Measurements from ENCODE around the gene THAP7. TPM values are rescaled to one million over a fixed set of nuclear protein-coding genes. Genes with fewer than 3 reads are reported as not detected.

Gene THAP7
- total RNA-seq, 1 donor from 2014 or later = 25.9 TPM

DNA sequence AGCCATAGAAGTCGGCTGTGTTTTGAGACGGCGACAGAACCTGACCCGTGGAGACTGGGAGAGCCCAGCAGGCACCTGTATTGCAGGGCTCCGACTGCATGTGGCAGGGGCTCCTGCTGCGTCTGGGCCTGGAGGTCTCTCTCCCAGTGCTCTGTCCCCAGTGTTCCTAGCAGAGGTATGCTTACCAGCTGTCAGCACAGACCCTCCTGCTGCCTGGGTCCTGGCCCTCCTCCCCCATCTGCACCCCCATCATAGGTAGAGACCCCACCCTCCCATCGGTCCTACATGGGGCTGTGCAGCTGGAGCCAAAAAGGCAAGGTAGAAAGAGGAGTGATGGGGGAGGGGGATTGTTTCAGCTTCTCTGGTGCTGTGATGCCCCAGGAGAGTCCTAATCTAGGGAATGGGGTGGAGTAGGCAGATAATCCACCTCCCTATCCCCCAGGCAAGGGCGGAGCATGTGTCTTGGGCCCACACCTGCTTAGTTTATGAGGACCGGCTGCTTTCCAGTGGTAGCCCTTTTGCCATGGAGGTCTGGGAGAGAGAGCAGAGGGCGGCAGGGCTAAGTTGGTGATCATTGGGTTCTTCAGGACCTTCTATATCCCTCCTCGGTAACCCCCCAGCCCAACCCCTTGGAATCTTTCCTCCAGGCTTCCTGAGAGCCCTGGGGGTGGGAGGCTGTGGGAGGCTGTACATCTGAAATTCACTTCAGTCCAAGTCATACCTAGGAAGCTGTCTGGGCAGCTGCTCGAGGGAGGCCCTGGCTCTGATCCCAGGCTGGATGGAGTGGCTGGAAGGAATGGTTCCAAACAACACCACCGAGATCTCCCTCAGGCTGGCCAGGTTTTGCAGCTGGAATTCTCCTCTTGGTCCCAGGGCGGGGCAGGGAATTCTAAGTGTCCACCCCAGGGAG lies 25.1 kb upstream of the THAP7 start:
- H3K27ac Mint-ChIP-seq = no peak overlapping the region
- peaks cover 10% of the 10 kb centered on the region for H3K4me1 Mint-ChIP-seq (ENCODE audit: low read depth)
- H3K27me3 Mint-ChIP-seq (ENCODE audit: low read depth) = peaks cover 10% of the 10 kb centered on the region
- no peaks in the 10 kb centered on the region for H3K9me3 Mint-ChIP-seq
- no peaks in the 10 kb centered on the region for H3K36me3 Mint-ChIP-seq (ENCODE audit: low read depth)
- DNase-seq (ENCODE audit: low spot score) = no peak
- H3K4me3 Mint-ChIP-seq (ENCODE audit: low read depth) = no peak overlapping the region
- intact Hi-C loops (cut with micrococcal nuclease) = no loop called here

DNA sequence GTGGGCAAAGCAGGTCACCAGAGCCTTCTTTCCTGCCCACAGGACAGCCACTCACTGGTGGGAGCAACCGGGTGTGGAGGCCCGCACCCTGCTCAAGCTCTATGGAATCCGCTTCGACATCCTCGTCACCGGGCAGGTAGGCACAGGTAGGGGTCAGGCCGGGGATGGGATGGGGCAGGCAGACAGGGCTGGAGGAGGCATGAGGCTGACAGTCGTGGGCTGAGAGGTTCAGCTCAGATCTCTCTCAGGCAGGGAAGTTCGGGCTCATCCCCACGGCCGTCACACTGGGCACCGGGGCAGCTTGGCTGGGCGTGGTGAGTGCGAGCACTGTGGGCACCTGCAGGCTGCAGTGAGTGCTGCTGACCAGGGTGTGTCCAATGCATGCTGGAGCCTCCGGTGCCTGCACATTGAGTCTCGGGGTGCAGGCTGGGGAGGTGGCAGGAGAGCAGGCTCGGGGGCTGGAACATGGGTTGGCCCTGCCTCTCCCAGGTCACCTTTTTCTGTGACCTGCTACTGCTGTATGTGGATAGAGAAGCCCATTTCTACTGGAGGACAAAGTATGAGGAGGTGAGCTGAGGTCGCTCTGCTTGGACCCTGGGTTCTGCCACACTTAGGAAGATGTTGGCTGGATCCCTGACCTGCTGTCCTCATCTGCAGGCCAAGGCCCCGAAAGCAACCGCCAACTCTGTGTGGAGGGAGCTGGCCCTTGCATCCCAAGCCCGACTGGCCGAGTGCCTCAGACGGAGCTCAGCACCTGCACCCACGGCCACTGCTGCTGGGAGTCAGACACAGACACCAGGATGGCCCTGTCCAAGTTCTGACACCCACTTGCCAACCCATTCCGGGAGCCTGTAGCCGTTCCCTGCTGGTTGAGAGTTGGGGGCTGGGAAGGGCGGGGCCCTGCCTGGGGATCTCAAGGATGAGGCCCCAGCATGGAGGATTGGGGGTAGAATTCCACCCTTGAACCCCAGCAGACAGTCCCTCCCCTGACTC lies 24.1 kb upstream of the THAP7 start:
- Mint-ChIP-seq H3K27me3 (ENCODE audit: low read depth) (peaks cover 4% of the 10 kb centered on the region), H3K4me3 (ENCODE audit: low read depth) (no peak overlapping the region), H3K27ac (no peak overlapping the region), H3K36me3 (ENCODE audit: low read depth) (no peaks in the 10 kb centered on the region), H3K4me1 (ENCODE audit: low read depth) (peaks cover 10% of the 10 kb centered on the region), H3K9me3 (no peaks in the 10 kb centered on the region)
- intact Hi-C loops (cut with micrococcal nuclease) = no loop called here
- DNase-seq (ENCODE audit: low spot score) = no peak

DNA sequence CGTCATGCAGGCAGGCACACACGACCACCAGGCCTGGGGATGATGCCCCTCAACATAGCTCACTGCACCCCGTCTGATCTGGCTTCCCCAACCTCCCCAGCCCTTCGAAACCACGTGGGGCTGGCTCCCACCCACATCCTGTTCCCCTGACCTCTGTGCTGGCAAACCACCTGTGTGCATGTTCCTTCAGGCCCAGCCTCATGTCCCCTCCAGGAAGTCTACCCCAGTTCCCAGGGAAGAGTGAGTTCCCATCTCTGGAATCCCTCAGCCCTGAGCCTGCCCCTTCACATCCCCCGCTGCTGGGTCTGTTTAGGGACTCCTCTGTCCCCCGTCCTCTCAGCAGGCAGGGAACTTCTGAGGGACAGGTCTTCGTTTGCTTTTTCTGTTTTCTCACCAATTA lies 23.3 kb upstream of the THAP7 start:
- H3K9me3 Mint-ChIP-seq = no peaks in the 10 kb centered on the region
- H3K36me3 Mint-ChIP-seq (ENCODE audit: low read depth) = no peaks in the 10 kb centered on the region
- no peak overlapping the region for H3K4me3 Mint-ChIP-seq (ENCODE audit: low read depth)
- H3K4me1 Mint-ChIP-seq (ENCODE audit: low read depth) = peaks cover 10% of the 10 kb centered on the region
- H3K27me3 Mint-ChIP-seq (ENCODE audit: low read depth) = no peaks in the 10 kb centered on the region
- no peak for DNase-seq (ENCODE audit: low spot score)
- H3K27ac Mint-ChIP-seq = no peak overlapping the region
- intact Hi-C loops (cut with micrococcal nuclease) = no loop called here

DNA sequence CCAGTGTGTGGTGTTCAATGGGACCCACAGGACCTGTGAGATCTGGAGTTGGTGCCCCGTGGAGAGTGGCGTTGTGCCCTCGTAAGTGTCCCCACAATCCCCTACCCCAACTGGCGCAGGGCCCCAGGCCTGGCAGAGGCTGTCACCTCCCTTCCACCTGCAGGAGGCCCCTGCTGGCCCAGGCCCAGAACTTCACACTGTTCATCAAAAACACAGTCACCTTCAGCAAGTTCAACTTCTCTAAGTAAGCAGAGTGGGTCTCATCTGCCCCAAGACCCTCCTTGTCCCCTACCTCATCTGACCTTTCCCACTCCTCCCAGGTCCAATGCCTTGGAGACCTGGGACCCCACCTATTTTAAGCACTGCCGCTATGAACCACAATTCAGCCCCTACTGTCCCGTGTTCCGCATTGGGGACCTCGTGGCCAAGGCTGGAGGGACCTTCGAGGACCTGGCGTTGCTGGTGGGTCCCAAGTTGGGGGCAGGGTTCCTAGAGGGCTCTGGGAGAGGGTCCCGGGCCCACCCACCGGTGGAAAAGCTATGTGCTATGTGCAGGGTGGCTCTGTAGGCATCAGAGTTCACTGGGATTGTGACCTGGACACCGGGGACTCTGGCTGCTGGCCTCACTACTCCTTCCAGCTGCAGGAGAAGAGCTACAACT lies 21.2 kb upstream of the THAP7 start:
- peaks cover 10% of the 10 kb centered on the region for H3K4me1 Mint-ChIP-seq (ENCODE audit: low read depth)
- DNase-seq (ENCODE audit: low spot score) = no peak
- H3K27ac Mint-ChIP-seq = no peak overlapping the region
- no peaks in the 10 kb centered on the region for H3K36me3 Mint-ChIP-seq (ENCODE audit: low read depth)
- no peaks in the 10 kb centered on the region for H3K9me3 Mint-ChIP-seq
- H3K4me3 Mint-ChIP-seq (ENCODE audit: low read depth) = no peak overlapping the region
- intact Hi-C loops (cut with micrococcal nuclease) = no loop called here
- H3K27me3 Mint-ChIP-seq (ENCODE audit: low read depth) = no peaks in the 10 kb centered on the region

DNA sequence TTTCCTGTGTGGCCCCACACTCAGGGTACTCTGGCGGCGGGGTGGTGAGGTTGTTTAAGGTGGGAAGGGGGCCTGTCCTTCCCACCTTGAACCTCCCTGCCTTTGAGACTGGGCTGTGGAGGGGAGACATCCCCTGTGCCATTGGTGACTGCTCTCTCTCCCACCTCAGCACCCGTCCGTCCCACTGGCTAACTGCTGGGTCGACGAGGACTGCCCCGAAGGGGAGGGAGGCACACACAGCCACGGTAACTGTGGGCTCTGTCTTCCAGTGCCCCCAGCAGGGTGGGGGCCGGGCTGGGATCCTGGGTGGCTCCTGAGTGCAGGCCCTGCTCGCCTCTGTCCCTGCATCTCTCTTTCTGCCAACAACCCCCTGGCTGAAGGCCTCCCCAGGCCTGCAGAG lies 20.6 kb upstream of the THAP7 start:
- Mint-ChIP-seq H3K27me3 (ENCODE audit: low read depth) (no peaks in the 10 kb centered on the region), H3K9me3 (no peaks in the 10 kb centered on the region), H3K27ac (no peak overlapping the region), H3K4me3 (ENCODE audit: low read depth) (no peak overlapping the region), H3K4me1 (ENCODE audit: low read depth) (peaks cover 10% of the 10 kb centered on the region), H3K36me3 (ENCODE audit: low read depth) (no peaks in the 10 kb centered on the region)
- intact Hi-C loops (cut with micrococcal nuclease) = no loop called here
- no peak for DNase-seq (ENCODE audit: low spot score)

GRCh38 chr22:21020802-21021429 lies 19.0 kb upstream of the THAP7 start:
- H3K36me3 Mint-ChIP-seq (ENCODE audit: low read depth) = no peaks in the 10 kb centered on the region
- no peak overlapping the region for H3K4me3 Mint-ChIP-seq (ENCODE audit: low read depth)
- intact Hi-C loops (cut with micrococcal nuclease) = no loop called here
- peaks cover 10% of the 10 kb centered on the region for H3K4me1 Mint-ChIP-seq (ENCODE audit: low read depth)
- H3K9me3 Mint-ChIP-seq = no peaks in the 10 kb centered on the region
- H3K27me3 Mint-ChIP-seq (ENCODE audit: low read depth) = no peaks in the 10 kb centered on the region
- H3K27ac Mint-ChIP-seq = no peak overlapping the region
- no peak for DNase-seq (ENCODE audit: low spot score)

DNA sequence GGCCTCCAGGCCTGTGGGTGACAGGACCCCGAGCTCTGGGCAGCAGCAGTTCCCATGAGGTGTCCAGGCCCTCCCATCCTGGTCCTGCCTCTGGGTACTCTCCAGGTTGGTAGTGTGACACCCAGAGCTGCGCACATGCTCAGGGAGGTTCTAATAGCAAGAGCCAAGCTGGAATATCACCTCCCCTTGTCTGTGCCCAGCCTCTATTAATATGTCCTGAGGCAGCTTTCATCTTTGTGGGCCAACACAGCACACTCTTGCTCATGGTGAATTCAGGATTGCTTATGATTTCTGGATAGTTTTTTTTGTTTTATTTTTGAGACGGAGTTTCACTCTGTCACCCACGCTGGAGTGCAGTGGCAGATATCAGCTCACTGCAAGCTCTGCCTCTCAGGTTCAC lies 16.4 kb upstream of the THAP7 start:
- Mint-ChIP-seq H3K9me3 (no peaks in the 10 kb centered on the region), H3K36me3 (ENCODE audit: low read depth) (no peaks in the 10 kb centered on the region), H3K27me3 (ENCODE audit: low read depth) (peaks cover 3% of the 10 kb centered on the region), H3K4me1 (ENCODE audit: low read depth) (peaks cover 10% of the 10 kb centered on the region), H3K4me3 (ENCODE audit: low read depth) (no peak overlapping the region), H3K27ac (no peak overlapping the region)
- DNase-seq (ENCODE audit: low spot score) = no peak
- intact Hi-C loops (cut with micrococcal nuclease) = no loop called here

- intact Hi-C loops (cut with micrococcal nuclease) = no loop called here
- H3K4me3 Mint-ChIP-seq (ENCODE audit: low read depth) = no peak overlapping the region
- H3K27ac Mint-ChIP-seq = no peak overlapping the region
Observed at GRCh38 chr22:21016644-21017420, 14.9 kb upstream of the THAP7 start.

GRCh38 chr22:21015466-21016006 lies 13.6 kb upstream of the THAP7 start:
- H3K27me3 Mint-ChIP-seq (ENCODE audit: low read depth) = peaks cover 3% of the 10 kb centered on the region
- intact Hi-C loops (cut with micrococcal nuclease) = no loop called here
- no peaks in the 10 kb centered on the region for H3K36me3 Mint-ChIP-seq (ENCODE audit: low read depth)
- no peak for DNase-seq (ENCODE audit: low spot score)
- H3K9me3 Mint-ChIP-seq = no peaks in the 10 kb centered on the region
- H3K4me1 Mint-ChIP-seq (ENCODE audit: low read depth) = peaks cover 10% of the 10 kb centered on the region
- no peak overlapping the region for H3K4me3 Mint-ChIP-seq (ENCODE audit: low read depth)
- no peak overlapping the region for H3K27ac Mint-ChIP-seq

More at GRCh38 chr22:21016644-21017420, 14.9 kb upstream of the THAP7 start:
- no peaks in the 10 kb centered on the region for H3K36me3 Mint-ChIP-seq (ENCODE audit: low read depth)
- DNase-seq (ENCODE audit: low spot score) = no peak
- H3K9me3 Mint-ChIP-seq = no peaks in the 10 kb centered on the region
- peaks cover 10% of the 10 kb centered on the region for H3K4me1 Mint-ChIP-seq (ENCODE audit: low read depth)
- peaks cover 3% of the 10 kb centered on the region for H3K27me3 Mint-ChIP-seq (ENCODE audit: low read depth)

- no peak for DNase-seq (ENCODE audit: low spot score)
- Mint-ChIP-seq H3K4me3 (ENCODE audit: low read depth) (peak within 1 kb of the TSS; percentile 82), H3K36me3 (ENCODE audit: low read depth) (no peaks in the 10 kb centered on the region), H3K27me3 (ENCODE audit: low read depth) (peaks cover 3% of the 10 kb centered on the region), H3K4me1 (ENCODE audit: low read depth) (peaks cover 10% of the 10 kb centered on the region), H3K27ac (peak within 1 kb of the TSS; percentile 53), H3K9me3 (no peaks in the 10 kb centered on the region)
- intact Hi-C loops (cut with micrococcal nuclease) = loop anchor here (1.0 kb wide), 2 partner anchors 13 to 157 kb away; partner anchors contain the start of genes PI4KA and THAP7
Observed at GRCh38 chr22:21014726-21015465, 13.0 kb upstream of the THAP7 start, which contains the start of gene P2RX6. Gene P2RX6, plus strand, starts transcription at chr22:21015165. Its CDS starts 10 bp downstream, at chr22:21015175.
